ENCODE results near the gene DMKN.

- TF ChIP-seq CTCF (IDR thresholded peaks at IDR 0.05; ENCODE audit: extremely low read depth in 1 of 2, insufficient read depth in 1 of 2, low read depth in 1 of 2, low read length in 2 of 2), result no peak
- TF ChIP-seq POLR2A (IDR thresholded peaks at IDR 0.05; ENCODE audit: low read depth, low read length), result no peak
- no peak for TF ChIP-seq GATA2 (IDR thresholded peaks at IDR 0.05; ENCODE audit: insufficient read depth, insufficient read length, low read depth, low read length)
- TF ChIP-seq EZH2 (IDR thresholded peaks at IDR 0.05; ENCODE audit: borderline replicate concordance, low read depth, low read length, severe bottlenecking), result no peak
- TF ChIP-seq POLR2AphosphoS5 (IDR thresholded peaks at IDR 0.05; ENCODE audit: insufficient read depth, low read depth, low read length), result no peak
Observed at GRCh38 chr19:35542209-35542608, 28.8 kb upstream of the DMKN start.

All from endothelial cell of umbilical vein (primary cell).